KMS-11 (cell line): ENCODE measurements around the gene C17orf50.

ENCODE experiments used
- H2AFZ ChIP-seq: fragments of 200-600 bp; sonication (generic); 2 replicates; pipeline ENCODE4 v1.6.1; 2016; ENCODE audit warnings: antibody characterized with exemption, mixed run types, low read depth
- H3K27ac ChIP-seq: fragments of 200-600 bp; sonication (generic); 2 replicates; pipeline ENCODE4 v1.6.1; 2016; ENCODE audit warnings: mild to moderate bottlenecking, mixed run types
- H3K27me3 ChIP-seq: fragments of 200-600 bp; sonication (generic); 2 replicates; pipeline ENCODE4 v1.6.1; 2017; ENCODE audit warnings: mild to moderate bottlenecking, low read depth, mixed run types, moderate library complexity; ENCODE audit not compliant: insufficient read depth
- H3K36me3 ChIP-seq: fragments of 200-600 bp; sonication (generic); 2 replicates; pipeline ENCODE4 v1.6.1; 2017; ENCODE audit warnings: mild to moderate bottlenecking, mixed run types; ENCODE audit not compliant: insufficient read depth
- H3K4me1 ChIP-seq: fragments of 200-600 bp; sonication (generic); 2 replicates; pipeline ENCODE4 v1.6.1; 2016; ENCODE audit warnings: mild to moderate bottlenecking, low read depth, mixed run types; ENCODE audit not compliant: poor library complexity, severe bottlenecking
- H3K4me2 ChIP-seq: fragments of 200-600 bp; sonication (generic); 2 replicates; pipeline ENCODE4 v1.7.0; 2016; ENCODE audit warnings: mild to moderate bottlenecking, mixed run types
- H3K4me3 ChIP-seq: fragments of 200-600 bp; sonication (generic); IDR thresholded peaks from 2 replicates; pipeline ENCODE4 v1.6.1; 2017; ENCODE audit warnings: low read depth, low read length, mixed read lengths; ENCODE audit not compliant: insufficient read depth
- H3K79me2 ChIP-seq: fragments of 200-600 bp; sonication (generic); 2 replicates; pipeline ENCODE4 v1.6.1; 2016; ENCODE audit warnings: low read depth, mixed run types; ENCODE audit not compliant: insufficient read depth
- H3K9ac ChIP-seq: fragments of 200-600 bp; sonication (generic); 2 replicates; pipeline ENCODE4 v1.6.1; 2016; ENCODE audit warnings: mild to moderate bottlenecking, mixed run types
- H4K20me1 ChIP-seq: fragments of 200-600 bp; sonication (generic); 2 replicates; pipeline ENCODE4 v1.6.1; 2016; ENCODE audit warnings: mild to moderate bottlenecking, mixed run types; ENCODE audit not compliant: insufficient read depth
- CTCF ChIP-seq: fragments of 200-600 bp; sonication (generic); conservative IDR thresholded peaks from 2 replicates; pipeline ENCODE4 v1.6.1; 2017; ENCODE audit warnings: low read depth, mild to moderate bottlenecking, antibody characterized with exemption, low read length, moderate library complexity, mixed read lengths

C17orf50 gene

DNA sequence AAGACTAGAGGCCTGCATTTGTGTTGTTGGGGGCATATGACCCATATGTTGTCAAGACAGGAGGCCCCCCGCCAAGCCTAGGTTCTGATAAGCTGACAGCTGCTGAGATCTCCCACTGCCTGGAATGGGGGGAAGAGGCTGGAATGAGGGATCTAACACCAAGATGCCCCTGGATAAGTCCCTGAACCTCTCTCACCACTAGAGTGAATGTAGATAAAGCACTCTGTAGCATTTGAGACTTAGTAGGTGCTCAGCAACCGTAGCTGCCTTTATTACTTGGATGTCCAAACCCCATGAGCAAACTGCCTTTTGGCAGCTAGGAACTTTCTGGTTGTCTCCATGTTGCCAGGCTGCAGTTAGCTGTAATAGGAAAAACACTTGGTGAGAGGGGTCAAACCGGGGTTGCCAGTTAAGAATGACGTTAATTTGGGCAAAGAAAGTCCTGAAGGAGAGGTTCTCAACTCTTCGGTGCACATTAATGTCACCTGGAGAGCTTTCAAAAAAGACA is 33.7 kb upstream of the C17orf50 start:
- Histone ChIP-seq H3K27ac (no peak overlapping the region), H3K36me3 (peaks cover 4% of the 10 kb centered on the region; the same call in 1 of the 2 replicates)

DNA sequence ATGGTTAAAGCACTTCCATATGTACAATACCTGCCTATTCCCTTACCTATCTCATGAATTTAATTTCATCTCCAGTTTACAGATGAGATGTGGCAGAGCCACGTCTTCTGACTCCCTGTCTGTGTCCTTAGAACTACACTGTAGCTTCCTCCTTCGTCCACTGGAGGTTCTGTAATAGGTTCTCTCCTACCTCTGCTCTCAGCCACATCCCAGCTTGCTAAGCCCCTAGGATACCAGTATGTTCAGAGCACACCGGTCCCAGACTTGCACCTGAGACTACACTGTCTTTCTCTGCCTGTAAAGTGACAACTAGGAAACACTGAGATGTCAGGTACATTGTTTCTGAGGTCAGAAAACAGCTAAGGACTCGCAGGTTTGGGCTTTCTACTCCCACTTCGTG is 33.1 kb upstream of the C17orf50 start:
- no peak for TF ChIP-seq CTCF
- H3K27ac ChIP-seq, result no peak overlapping the region
- H3K4me3 ChIP-seq, result no peak overlapping the region
- no peak overlapping the region for H2AFZ ChIP-seq
- no peak overlapping the region for H3K4me2 ChIP-seq
- H3K27me3 ChIP-seq, result no peaks in the 10 kb centered on the region
- H3K4me1 ChIP-seq, result no peaks in the 10 kb centered on the region
- H3K9ac ChIP-seq, result no peak overlapping the region
- no peaks in the 10 kb centered on the region for H4K20me1 ChIP-seq
- H3K36me3 ChIP-seq, result peaks cover 1% of the 10 kb centered on the region; the same call in 1 of the 2 replicates
- H3K79me2 ChIP-seq, result no peaks in the 10 kb centered on the region

More for the DNA sequence above, 33.7 kb upstream of the C17orf50 start:
- no peak for TF ChIP-seq CTCF
- Histone ChIP-seq H3K4me1 (no peaks in the 10 kb centered on the region), H3K79me2 (no peaks in the 10 kb centered on the region), H3K9ac (no peak overlapping the region), H3K27me3 (no peaks in the 10 kb centered on the region), H3K4me2 (no peak overlapping the region), H4K20me1 (no peaks in the 10 kb centered on the region), H3K4me3 (no peak overlapping the region), H2AFZ (no peak overlapping the region)

DNA sequence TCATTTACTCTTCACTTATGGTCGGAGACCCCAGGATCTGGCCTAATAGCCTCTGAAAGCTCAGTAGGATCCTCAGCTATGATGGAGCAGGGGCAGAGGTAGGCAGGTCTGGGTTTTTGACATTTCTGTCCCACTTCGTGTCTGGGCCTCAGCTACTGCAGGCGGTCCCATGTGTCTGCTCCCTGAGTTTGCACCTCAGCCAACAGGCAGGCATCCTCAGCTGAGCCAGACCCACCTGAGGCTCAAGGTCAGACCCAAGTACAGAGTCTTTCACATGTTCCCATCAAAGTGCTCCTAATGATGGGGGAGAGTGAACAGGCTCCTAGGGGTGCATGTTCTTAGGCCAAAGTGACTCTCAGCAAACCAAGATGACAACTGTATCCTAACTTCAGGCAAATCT is 32.1 kb upstream of the C17orf50 start:
- no peak overlapping the region for H3K4me3 ChIP-seq
- no peak overlapping the region for H2AFZ ChIP-seq
- H4K20me1 ChIP-seq, result no peaks in the 10 kb centered on the region
- no peaks in the 10 kb centered on the region; the same call in 1 of the 2 replicates for H3K36me3 ChIP-seq
- H3K9ac ChIP-seq, result no peak overlapping the region
- H3K4me1 ChIP-seq, result no peaks in the 10 kb centered on the region
- no peaks in the 10 kb centered on the region for H3K79me2 ChIP-seq
- no peak for TF ChIP-seq CTCF
- H3K27me3 ChIP-seq, result no peaks in the 10 kb centered on the region
- no peak overlapping the region for H3K27ac ChIP-seq
- H3K4me2 ChIP-seq, result no peak overlapping the region

GRCh38 chr17:35729405-35729833 is 31.3 kb upstream of the C17orf50 start:
- no peaks in the 10 kb centered on the region for H3K79me2 ChIP-seq
- TF ChIP-seq CTCF, result no peak
- H3K4me2 ChIP-seq, result no peak overlapping the region
- no peak overlapping the region for H2AFZ ChIP-seq
- H3K36me3 ChIP-seq, result no peaks in the 10 kb centered on the region; the same call in 1 of the 2 replicates
- no peak overlapping the region for H3K4me3 ChIP-seq
- H3K27me3 ChIP-seq, result no peaks in the 10 kb centered on the region
- H3K9ac ChIP-seq, result no peak overlapping the region
- H3K27ac ChIP-seq, result no peak overlapping the region
- H4K20me1 ChIP-seq, result no peaks in the 10 kb centered on the region
- no peaks in the 10 kb centered on the region for H3K4me1 ChIP-seq
